GM12864 (cell line): Measurements from ENCODE around the gene ZNF292.

Experiments
- DNase-seq: peaks from one replicate; pipeline ENCODE4 v3.0.0-alpha.2; 2011; ENCODE audit warnings: low read depth
- H3K4me3 ChIP-seq: 2 replicates; pipeline ENCODE4 v1.5.1; 2011; ENCODE audit warnings: mild to moderate bottlenecking, low read depth, low read length, control low read depth
- TF ChIP-seq, protein P1 (sequence below): IDR thresholded peaks from 2 replicates; pipeline ENCODE4 v1.5.1; 2011; ENCODE audit warnings: low read depth, mild to moderate bottlenecking, moderate library complexity, low read length, control low read depth, inconsistent platforms; ENCODE audit errors: missing control alignments

Gene ZNF292

DNA sequence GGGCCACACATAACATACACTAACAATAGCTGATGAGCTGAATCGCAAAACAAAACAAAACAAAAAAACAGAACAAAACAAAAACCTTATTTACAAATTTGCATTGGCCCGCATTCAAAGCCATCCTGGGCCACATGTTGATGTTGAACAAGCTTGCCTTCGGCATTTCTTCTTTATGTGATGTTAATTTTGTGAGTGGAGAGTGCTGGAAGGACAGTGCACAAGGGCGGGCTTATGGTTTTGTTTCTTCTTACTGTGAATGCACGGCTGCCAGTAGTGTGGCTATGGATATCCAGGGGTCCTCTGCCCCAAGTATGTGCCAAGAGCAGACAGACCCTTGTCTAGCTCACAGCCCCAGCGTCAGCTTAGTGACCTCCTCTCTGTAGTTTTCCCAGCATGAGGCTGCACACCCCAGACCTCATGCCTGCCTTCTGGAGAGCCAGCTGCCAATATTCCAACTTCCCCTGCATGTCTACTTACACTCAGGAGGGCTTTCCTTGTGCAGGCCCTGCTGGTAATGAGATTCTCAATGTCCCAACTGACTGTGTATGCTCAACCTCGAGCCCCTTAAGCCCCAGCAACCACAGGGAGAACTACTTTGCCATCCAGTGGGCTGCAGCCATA, 24.9 kb downstream of the ZNF292 start:
- no peak overlapping the region for H3K4me3 ChIP-seq
- TF ChIP-seq, protein P1, sequence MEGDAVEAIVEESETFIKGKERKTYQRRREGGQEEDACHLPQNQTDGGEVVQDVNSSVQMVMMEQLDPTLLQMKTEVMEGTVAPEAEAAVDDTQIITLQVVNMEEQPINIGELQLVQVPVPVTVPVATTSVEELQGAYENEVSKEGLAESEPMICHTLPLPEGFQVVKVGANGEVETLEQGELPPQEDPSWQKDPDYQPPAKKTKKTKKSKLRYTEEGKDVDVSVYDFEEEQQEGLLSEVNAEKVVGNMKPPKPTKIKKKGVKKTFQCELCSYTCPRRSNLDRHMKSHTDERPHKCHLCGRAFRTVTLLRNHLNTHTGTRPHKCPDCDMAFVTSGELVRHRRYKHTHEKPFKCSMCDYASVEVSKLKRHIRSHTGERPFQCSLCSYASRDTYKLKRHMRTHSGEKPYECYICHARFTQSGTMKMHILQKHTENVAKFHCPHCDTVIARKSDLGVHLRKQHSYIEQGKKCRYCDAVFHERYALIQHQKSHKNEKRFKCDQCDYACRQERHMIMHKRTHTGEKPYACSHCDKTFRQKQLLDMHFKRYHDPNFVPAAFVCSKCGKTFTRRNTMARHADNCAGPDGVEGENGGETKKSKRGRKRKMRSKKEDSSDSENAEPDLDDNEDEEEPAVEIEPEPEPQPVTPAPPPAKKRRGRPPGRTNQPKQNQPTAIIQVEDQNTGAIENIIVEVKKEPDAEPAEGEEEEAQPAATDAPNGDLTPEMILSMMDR, result no peak
- DNase-seq, result no peak

DNA sequence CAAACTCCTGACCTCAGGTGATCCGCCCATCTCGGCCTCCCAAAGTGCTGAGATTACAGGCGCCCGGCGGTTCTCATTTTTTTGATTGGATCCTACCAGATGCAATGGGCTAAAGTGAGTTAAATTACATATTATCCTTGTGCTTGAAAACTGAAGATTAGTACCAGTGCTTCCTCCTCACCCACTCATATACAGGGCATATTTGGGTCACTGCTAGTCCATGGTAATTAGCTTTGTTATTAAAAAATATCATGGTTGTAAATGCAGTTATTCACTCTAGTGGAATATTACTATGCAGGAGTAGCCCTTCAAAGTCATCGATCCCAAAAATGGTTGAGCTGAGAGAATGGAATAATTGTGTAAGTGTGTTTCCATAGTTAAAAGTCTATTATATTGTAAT, 26.5 kb downstream of the ZNF292 start:
- TF ChIP-seq, protein P1, result no peak
- no peak overlapping the region for H3K4me3 ChIP-seq
- DNase-seq, result no peak

DNA sequence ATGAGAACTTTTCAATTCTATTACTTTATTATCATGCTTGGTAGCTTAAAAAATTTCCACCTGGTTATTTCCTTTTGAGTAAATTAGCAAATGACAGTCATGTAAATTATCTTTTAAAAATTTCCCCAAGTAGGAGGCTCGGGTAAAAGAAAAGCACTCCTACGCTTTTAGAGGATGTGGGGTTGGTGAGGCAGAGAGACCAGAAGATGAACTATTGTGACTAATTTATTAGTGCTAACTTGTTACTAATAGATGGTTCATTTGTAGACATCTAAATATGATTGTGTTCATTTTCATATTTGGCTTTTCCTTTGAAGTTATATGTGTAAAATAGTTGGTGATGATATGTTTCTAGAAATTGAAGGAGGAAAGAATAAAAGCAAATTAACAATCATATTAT, 27.0 kb downstream of the ZNF292 start:
- H3K4me3 ChIP-seq, result no peak overlapping the region
- TF ChIP-seq, protein P1, result no peak

DNA sequence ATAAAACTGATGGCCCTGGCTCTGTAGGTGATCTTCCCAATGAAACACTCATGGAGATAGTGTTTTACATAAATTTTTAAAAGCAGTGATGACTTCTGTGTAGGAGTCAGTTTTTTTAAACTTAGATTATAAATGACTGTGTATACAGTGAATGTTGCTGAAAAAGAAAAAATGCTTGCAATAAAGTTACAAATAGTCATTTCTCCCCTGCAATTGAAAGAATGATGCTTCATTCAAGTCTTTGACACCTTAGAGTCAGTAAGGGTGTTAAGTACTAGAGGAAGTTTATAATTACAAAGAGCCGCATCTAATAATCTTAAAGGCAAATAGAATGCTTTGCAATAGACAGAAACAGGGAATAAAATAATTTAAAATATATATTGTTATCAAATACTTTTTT, 27.6 kb downstream of the ZNF292 start:
- no peak overlapping the region for H3K4me3 ChIP-seq
- no peak for DNase-seq
- TF ChIP-seq, protein P1, result no peak

More for the DNA sequence above, 27.0 kb downstream of the ZNF292 start:
- no peak for DNase-seq

DNA sequence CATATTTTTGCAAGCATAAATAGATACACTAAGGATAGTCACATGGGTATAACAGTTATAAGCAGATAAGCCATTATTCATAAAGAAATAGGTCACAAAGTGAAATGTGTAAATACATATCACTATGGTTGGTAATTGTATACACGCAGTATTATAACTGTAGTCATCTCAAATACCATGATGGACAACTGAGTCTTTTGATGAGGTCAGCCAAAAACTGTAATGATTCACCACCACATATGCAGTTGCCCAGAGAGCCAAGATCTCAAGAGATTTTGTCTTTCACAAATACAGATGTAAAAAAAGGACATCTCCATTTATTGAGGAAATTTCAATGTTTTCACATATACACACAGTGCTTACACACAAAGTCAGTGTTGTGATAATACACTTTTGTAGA, 28.3 kb downstream of the ZNF292 start:
- DNase-seq, result no peak
- no peak overlapping the region for H3K4me3 ChIP-seq
- TF ChIP-seq, protein P1, result no peak

DNA sequence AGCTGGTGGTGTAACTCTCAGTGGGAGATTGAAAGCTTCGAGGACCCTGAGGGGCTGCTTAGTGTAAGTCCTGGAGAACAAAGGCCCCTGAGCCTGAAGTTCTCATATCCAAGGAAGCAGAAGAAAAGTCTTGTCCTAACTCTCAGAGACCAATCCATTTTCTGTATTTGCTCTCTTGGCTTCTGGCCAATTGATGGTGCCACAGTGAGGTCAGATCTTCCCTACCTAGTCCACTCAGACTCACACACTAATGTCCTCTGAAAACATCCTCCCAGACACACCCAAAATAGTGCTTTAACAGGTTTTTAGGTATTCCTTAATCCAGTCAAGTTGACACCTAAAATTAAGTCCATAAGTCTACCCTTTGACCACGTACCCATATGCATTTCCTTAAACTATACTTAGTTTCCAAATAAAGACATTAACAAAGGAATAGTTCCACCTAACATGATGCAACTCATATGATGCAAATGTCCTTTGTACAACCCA, 29.4 kb downstream of the ZNF292 start:
- no peak for DNase-seq
- TF ChIP-seq, protein P1, result no peak

DNA sequence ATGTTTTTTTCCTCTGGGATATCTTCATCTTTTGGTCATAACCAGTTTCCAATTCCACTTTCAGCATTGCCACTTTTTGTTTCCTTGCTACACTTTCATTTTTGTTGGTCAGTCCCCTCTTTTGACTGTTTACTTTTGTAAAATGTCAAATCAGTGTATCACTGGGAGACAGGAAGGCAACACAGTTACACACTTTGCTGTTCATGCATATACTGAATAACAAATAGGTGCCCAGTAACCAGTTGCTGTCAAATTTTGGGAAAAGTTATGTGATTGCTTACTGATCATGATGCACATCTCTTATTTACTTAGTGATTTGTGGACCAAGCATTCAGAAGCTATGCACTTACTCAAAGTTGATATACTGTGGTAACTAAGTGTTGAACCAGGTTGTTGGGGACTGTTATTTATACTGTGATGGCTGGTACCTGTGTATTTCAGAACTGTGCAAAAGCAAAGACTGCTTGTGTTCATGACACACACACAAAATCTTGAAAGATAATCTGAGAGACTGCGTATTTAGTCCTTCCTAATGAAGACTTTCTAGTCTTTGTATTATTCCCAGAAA, 41.0 kb downstream of the ZNF292 start:
- no peak for DNase-seq
- TF ChIP-seq, protein P1, result no peak
- H3K4me3 ChIP-seq, result no peak overlapping the region

More for the DNA sequence above, 29.4 kb downstream of the ZNF292 start:
- H3K4me3 ChIP-seq, result no peak overlapping the region
